WTC11 (cell line): ENCODE measurements around the gene HHAT. TPM values are rescaled to one million over a fixed set of nuclear protein-coding genes. Genes with fewer than 3 reads are reported as not detected.

Experiments
- ATAC-seq: fragments of 200-7000 bp; cut with Tn5 transposase; 2 replicates; pipeline ENCODE4 v1.10.0; 2021; ENCODE audit warnings: mild to moderate bottlenecking, moderate library complexity
- CTCF ChIA-PET: fragments of 300-600 bp; sonication (Branson Sonifier 250); formaldehyde crosslinking; loops from one replicate; lab custom pipeline; 2021; ENCODE audit warnings: antibody characterized with exemption; lab: Charles Lee
- POLR2A ChIA-PET: fragments of 350-600 bp; sonication (Branson Sonifier 250); formaldehyde crosslinking; loops from one replicate; lab custom pipeline; 2021; ENCODE audit warnings: antibody characterized with exemption; lab: Charles Lee
- DNase-seq: peaks from one replicate; pipeline ENCODE4 v3.0.0; 2021; ENCODE audit warnings: low spot score
- H3K27ac Mint-ChIP-seq: 2 replicates; pipeline ENCODE4 v1.8.0; 2021; ENCODE audit warnings: mixed read lengths
- H3K27me3 Mint-ChIP-seq: 2 replicates; pipeline ENCODE4 v1.8.0; 2021; ENCODE audit warnings: low read depth, mild to moderate bottlenecking, moderate library complexity, mixed read lengths
- H3K36me3 Mint-ChIP-seq: 2 replicates; pipeline ENCODE4 v1.8.0; 2021; ENCODE audit warnings: mixed read lengths
- H3K4me1 Mint-ChIP-seq: 2 replicates; pipeline ENCODE4 v1.8.0; 2022; ENCODE audit warnings: mixed read lengths
- H3K4me3 Mint-ChIP-seq: 2 replicates; pipeline ENCODE4 v1.8.0; 2021; ENCODE audit warnings: mild to moderate bottlenecking, moderate library complexity, mixed read lengths
- H3K9me3 Mint-ChIP-seq: 2 replicates; pipeline ENCODE4 v1.8.0; 2021; ENCODE audit warnings: mixed read lengths
- ARID4B ChIP-seq: sonication (generic); formaldehyde crosslinking; IDR thresholded peaks from 2 replicates; pipeline ENCODE4 v1.8.0; 2023; ENCODE audit warnings: missing genetic modification reagents, mild to moderate bottlenecking, borderline replicate concordance
- ETV6 ChIP-seq: sonication (generic); formaldehyde crosslinking; IDR thresholded peaks from 2 replicates; pipeline ENCODE4 v1.8.1; 2022; ENCODE audit warnings: mild to moderate bottlenecking, missing genetic modification reagents
- GRHL2 ChIP-seq: fragments of 250-450 bp; sonication (Bioruptor Pico); IDR thresholded peaks from 2 replicates; pipeline ENCODE4 v1.8.0; 2022; ENCODE audit warnings: mild to moderate bottlenecking, moderate library complexity; ENCODE audit not compliant: insufficient replicate concordance, severe bottlenecking
- NFATC4 ChIP-seq: fragments of 250-450 bp; sonication (Bioruptor Pico); IDR thresholded peaks from 2 replicates; pipeline ENCODE4 v1.9.0; 2021; ENCODE audit warnings: mild to moderate bottlenecking
- NFYB ChIP-seq: sonication (generic); formaldehyde crosslinking; conservative IDR thresholded peaks from 2 replicates; pipeline ENCODE4 v1.8.0; 2022; ENCODE audit warnings: low read depth, missing genetic modification reagents
- PRDM15 ChIP-seq: sonication (generic); formaldehyde crosslinking; IDR thresholded peaks from 2 replicates; pipeline ENCODE4 v1.8.0; 2022; ENCODE audit warnings: missing genetic modification reagents
- ZBTB21 ChIP-seq: sonication (generic); formaldehyde crosslinking; IDR thresholded peaks from 2 replicates; pipeline ENCODE4 v1.8.1; 2023; ENCODE audit warnings: mild to moderate bottlenecking, missing genetic modification reagents, borderline replicate concordance
- ZNF423 ChIP-seq: fragments of 250-450 bp; sonication (Bioruptor Pico); IDR thresholded peaks from 2 replicates; pipeline ENCODE4 v2.1.2; 2022; ENCODE audit warnings: mild to moderate bottlenecking, moderate library complexity
- total RNA-seq: library from RNA; stranded (reverse); gene quantifications from 3 replicates; pipeline ENCODE4 v1.2.3, GENCODE V29; 2021
- TF ChIP-seq, protein P1 (sequence below): sonication (generic); formaldehyde crosslinking; IDR thresholded peaks from 2 replicates; pipeline ENCODE4 v1.8.1; 2023; ENCODE audit warnings: mild to moderate bottlenecking, missing genetic modification reagents
- TF ChIP-seq, protein P2 (sequence below): sonication (generic); formaldehyde crosslinking; IDR thresholded peaks from 2 replicates; pipeline ENCODE4 v1.8.1; 2022; ENCODE audit warnings: low read depth, mild to moderate bottlenecking, moderate library complexity, missing genetic modification reagents, borderline replicate concordance
- TF ChIP-seq, protein P3 (sequence below): sonication (generic); formaldehyde crosslinking; IDR thresholded peaks from 2 replicates; pipeline ENCODE4 v1.8.0; 2022; ENCODE audit warnings: mild to moderate bottlenecking, missing genetic modification reagents

Gene HHAT
- total RNA-seq, 1 experiment from 2014 or later = 0.39 TPM

- no peak for TF ChIP-seq PRDM15 (CRISPR knock-in tag)
- TF ChIP-seq, protein P1, sequence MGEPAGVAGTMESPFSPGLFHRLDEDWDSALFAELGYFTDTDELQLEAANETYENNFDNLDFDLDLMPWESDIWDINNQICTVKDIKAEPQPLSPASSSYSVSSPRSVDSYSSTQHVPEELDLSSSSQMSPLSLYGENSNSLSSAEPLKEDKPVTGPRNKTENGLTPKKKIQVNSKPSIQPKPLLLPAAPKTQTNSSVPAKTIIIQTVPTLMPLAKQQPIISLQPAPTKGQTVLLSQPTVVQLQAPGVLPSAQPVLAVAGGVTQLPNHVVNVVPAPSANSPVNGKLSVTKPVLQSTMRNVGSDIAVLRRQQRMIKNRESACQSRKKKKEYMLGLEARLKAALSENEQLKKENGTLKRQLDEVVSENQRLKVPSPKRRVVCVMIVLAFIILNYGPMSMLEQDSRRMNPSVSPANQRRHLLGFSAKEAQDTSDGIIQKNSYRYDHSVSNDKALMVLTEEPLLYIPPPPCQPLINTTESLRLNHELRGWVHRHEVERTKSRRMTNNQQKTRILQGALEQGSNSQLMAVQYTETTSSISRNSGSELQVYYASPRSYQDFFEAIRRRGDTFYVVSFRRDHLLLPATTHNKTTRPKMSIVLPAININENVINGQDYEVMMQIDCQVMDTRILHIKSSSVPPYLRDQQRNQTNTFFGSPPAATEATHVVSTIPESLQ (CRISPR knock-in tag) = no peak
- TF ChIP-seq, protein P2, sequence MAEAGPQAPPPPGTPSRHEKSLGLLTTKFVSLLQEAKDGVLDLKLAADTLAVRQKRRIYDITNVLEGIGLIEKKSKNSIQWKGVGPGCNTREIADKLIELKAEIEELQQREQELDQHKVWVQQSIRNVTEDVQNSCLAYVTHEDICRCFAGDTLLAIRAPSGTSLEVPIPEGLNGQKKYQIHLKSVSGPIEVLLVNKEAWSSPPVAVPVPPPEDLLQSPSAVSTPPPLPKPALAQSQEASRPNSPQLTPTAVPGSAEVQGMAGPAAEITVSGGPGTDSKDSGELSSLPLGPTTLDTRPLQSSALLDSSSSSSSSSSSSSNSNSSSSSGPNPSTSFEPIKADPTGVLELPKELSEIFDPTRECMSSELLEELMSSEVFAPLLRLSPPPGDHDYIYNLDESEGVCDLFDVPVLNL (CRISPR knock-in tag) = no peak
These were observed 304.9 kb downstream of the HHAT start (continued) for GRCh38 chr1:210633636-210634035.

- Mint-ChIP-seq H3K4me1 (no peaks in the 10 kb centered on the region), H3K36me3 (no peaks in the 10 kb centered on the region), H3K9me3 (no peaks in the 10 kb centered on the region)
- DNase-seq (no peak), ATAC-seq (no peak)
- TF ChIP-seq ARID4B (CRISPR knock-in tag) (no peak), ZNF423 (CRISPR knock-in tag) (no peak), GRHL2 (CRISPR knock-in tag) (no peak), NFATC4 (CRISPR knock-in tag) (no peak), NFYB (CRISPR knock-in tag) (no peak), ZBTB21 (CRISPR knock-in tag) (no peak), ETV6 (no peak)
- TF ChIP-seq, protein P3, sequence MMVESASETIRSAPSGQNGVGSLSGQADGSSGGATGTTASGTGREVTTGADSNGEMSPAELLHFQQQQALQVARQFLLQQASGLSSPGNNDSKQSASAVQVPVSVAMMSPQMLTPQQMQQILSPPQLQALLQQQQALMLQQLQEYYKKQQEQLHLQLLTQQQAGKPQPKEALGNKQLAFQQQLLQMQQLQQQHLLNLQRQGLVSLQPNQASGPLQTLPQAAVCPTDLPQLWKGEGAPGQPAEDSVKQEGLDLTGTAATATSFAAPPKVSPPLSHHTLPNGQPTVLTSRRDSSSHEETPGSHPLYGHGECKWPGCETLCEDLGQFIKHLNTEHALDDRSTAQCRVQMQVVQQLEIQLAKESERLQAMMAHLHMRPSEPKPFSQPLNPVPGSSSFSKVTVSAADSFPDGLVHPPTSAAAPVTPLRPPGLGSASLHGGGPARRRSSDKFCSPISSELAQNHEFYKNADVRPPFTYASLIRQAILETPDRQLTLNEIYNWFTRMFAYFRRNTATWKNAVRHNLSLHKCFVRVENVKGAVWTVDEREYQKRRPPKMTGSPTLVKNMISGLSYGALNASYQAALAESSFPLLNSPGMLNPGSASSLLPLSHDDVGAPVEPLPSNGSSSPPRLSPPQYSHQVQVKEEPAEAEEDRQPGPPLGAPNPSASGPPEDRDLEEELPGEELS = no peak
- TF ChIP-seq, all 79 proteins: peak for 0
- ChIA-PET POLR2A (no interaction called here), CTCF (no interaction called here)
- H3K27me3 Mint-ChIP-seq = no peaks in the 10 kb centered on the region
- H3K27ac Mint-ChIP-seq = no peak overlapping the region
- H3K4me3 Mint-ChIP-seq = no peak overlapping the region
These were observed 306.4 kb downstream of the HHAT start for GRCh38 chr1:210635108-210635507.
